A549 (cell line): ENCODE results near the gene TEX22. TPM values are rescaled to one million over a fixed set of nuclear protein-coding genes. Genes with fewer than 3 reads are reported as not detected.

ENCODE experiments used
- ATAC-seq, 2 experiments: fragments of 200-7000 bp in 1 of 2; fragments of >200 bp in 1 of 2; cut with Nextera tagmentation in 1 of 2; cut with Tn5 transposase in 1 of 2; 3 replicates each; pipeline versions ENCODE4 v1.8.0 to v1.9.1; 2018 to 2020; ENCODE audit warnings: mild to moderate bottlenecking in 1 of 2, moderate library complexity in 1 of 2
- CTCF ChIA-PET: fragments of 300-600 bp; sonication (Branson Sonifier 250); formaldehyde crosslinking; extraction: SDS; loops from one replicate; lab custom pipeline; 2021; ENCODE audit warnings: antibody characterized with exemption, inconsistent platforms; lab: Yijun Ruan, JAX
- POLR2A ChIA-PET: fragments of 350-600 bp; formaldehyde crosslinking; extraction: SDS; loops from one replicate; lab custom pipeline; 2021; ENCODE audit warnings: antibody characterized with exemption, inconsistent platforms; lab: Yijun Ruan, JAX
- DNase-seq, 2 experiments: peaks; one replicate each; pipeline versions ENCODE4 v3.0.0 to v3.0.0-alpha.2; 2011 to 2016; ENCODE audit warnings: low read depth in 1 of 2, low spot score in 1 of 2
- FAIRE-seq: peaks from 2 replicates; lab custom pipeline; 2011; peaks lifted over from hg19 to GRCh38; lab: Jason Lieb, UNC
- H3K27ac ChIP-seq, 2 experiments: fragments of >200 bp; sonication (Bioruptor Twin); formaldehyde crosslinking; 3 replicates each; pipeline ENCODE4 v1.5.1; 2016 to 2017
- H3K4me1 ChIP-seq: fragments of >200 bp; sonication (Bioruptor Twin); formaldehyde crosslinking; 3 replicates; pipeline ENCODE4 v1.6.1; 2016
- H3K4me2 ChIP-seq: fragments of >200 bp; sonication (Bioruptor Twin); formaldehyde crosslinking; 3 replicates; pipeline ENCODE4 v1.6.1; 2016
- H3K4me3 ChIP-seq: fragments of >200 bp; sonication (Bioruptor Twin); formaldehyde crosslinking; 3 replicates; pipeline ENCODE4 v1.5.1; 2016
- H3K9me3 ChIP-seq: fragments of >200 bp; sonication (Bioruptor Twin); formaldehyde crosslinking; 3 replicates; pipeline ENCODE4 v1.6.1; 2016
- CBX8 ChIP-seq: fragments of 200-600 bp; sonication (generic); IDR thresholded peaks from 2 replicates; pipeline ENCODE4 v1.6.1; 2016
- CEBPB ChIP-seq, 2 experiments: fragments of >200 bp in 1 of 2; sonication (Bioruptor Twin) in 1 of 2; formaldehyde crosslinking in 1 of 2; IDR thresholded peaks; 2 replicates each; pipeline ENCODE4 v1.6.1; 2012 to 2016
- EP300 ChIP-seq, 2 experiments: fragments of >200 bp; sonication (Bioruptor Twin); formaldehyde crosslinking; IDR thresholded peaks; 2 replicates in 1 of 2; 3 replicates in 1 of 2; pipeline ENCODE4 v1.6.1; 2016 to 2017
- FOSB ChIP-seq: fragments of 250-450 bp; sonication (Bioruptor Pico); IDR thresholded peaks from 2 replicates; pipeline ENCODE4 v1.5.0; 2020; ENCODE audit warnings: mild to moderate bottlenecking, moderate library complexity
- FOSL2 ChIP-seq, 2 experiments: fragments of 450-650 bp in 1 of 2; fragments of >200 bp in 1 of 2; sonication (Bioruptor Twin) in 1 of 2; formaldehyde crosslinking; IDR thresholded peaks; 2 replicates each; pipeline versions ENCODE4 v1.5.0 to v1.6.1; 2016 to 2020; ENCODE audit warnings: mild to moderate bottlenecking in 1 of 2, moderate library complexity in 1 of 2
- GATA3 ChIP-seq: IDR thresholded peaks from 2 replicates; pipeline ENCODE4 v1.6.1; 2012; ENCODE audit warnings: borderline replicate concordance
- HEYL ChIP-seq: fragments of 250-450 bp; sonication (Bioruptor Pico); IDR thresholded peaks from 2 replicates; pipeline ENCODE4 v1.8.0; 2021; ENCODE audit warnings: mild to moderate bottlenecking, moderate library complexity
- HOXB5 ChIP-seq: fragments of 250-450 bp; sonication (Bioruptor Pico); IDR thresholded peaks from 2 replicates; pipeline ENCODE4 v1.5.0; 2020; ENCODE audit warnings: mild to moderate bottlenecking, moderate library complexity
- KDM1A ChIP-seq: fragments of 200-600 bp; sonication (generic); IDR thresholded peaks from 2 replicates; pipeline ENCODE4 v1.6.1; 2016; ENCODE audit warnings: low read depth, mild to moderate bottlenecking
- MAX ChIP-seq: IDR thresholded peaks from 2 replicates; pipeline ENCODE4 v1.6.1; 2012
- NFE2L2 ChIP-seq: fragments of 150-350 bp; conservative IDR thresholded peaks from 2 replicates; pipeline ENCODE4 v1.6.1; 2014; ENCODE audit warnings: low read length
- POLR2AphosphoS2 ChIP-seq: conservative IDR thresholded peaks from 2 replicates; pipeline ENCODE4 v1.6.1; 2012; ENCODE audit warnings: low read length, improper control_type of control experiment, inconsistent platforms
- RAD21 ChIP-seq, 2 experiments: fragments of >200 bp in 1 of 2; sonication (Bioruptor Twin) in 1 of 2; formaldehyde crosslinking in 1 of 2; IDR thresholded peaks in 1 of 2; conservative IDR thresholded peaks in 1 of 2; 2 replicates in 1 of 2; 3 replicates in 1 of 2; pipeline ENCODE4 v1.6.1; 2012 to 2018; ENCODE audit warnings: inconsistent platforms in 1 of 2
- RARB ChIP-seq: fragments of 250-450 bp; sonication (Bioruptor Pico); IDR thresholded peaks from 2 replicates; pipeline ENCODE4 v1.8.0; 2021; ENCODE audit warnings: mild to moderate bottlenecking, moderate library complexity
- SMC3 ChIP-seq: fragments of >200 bp; sonication (Bioruptor Twin); formaldehyde crosslinking; IDR thresholded peaks from 3 replicates; pipeline ENCODE4 v1.6.1; 2018; ENCODE audit warnings: inconsistent platforms
- TFCP2L1 ChIP-seq: fragments of 250-450 bp; sonication (Bioruptor Pico); IDR thresholded peaks from 2 replicates; pipeline ENCODE4 v1.5.0; 2021; ENCODE audit warnings: mild to moderate bottlenecking
- TP53 ChIP-seq: fragments of 250-450 bp; sonication (Bioruptor Pico); IDR thresholded peaks from 2 replicates; pipeline ENCODE4 v1.5.0; 2021; ENCODE audit warnings: mild to moderate bottlenecking, moderate library complexity
- ZNF302 ChIP-seq: fragments of 250-450 bp; sonication (Bioruptor Pico); IDR thresholded peaks from 2 replicates; pipeline ENCODE4 v1.9.0; 2021; ENCODE audit warnings: inconsistent platforms, mild to moderate bottlenecking, moderate library complexity
- WGBS: methylation state at CpG from one replicate; pipeline ENCODE4 v1.1.6; 2017; ENCODE audit errors: missing lambda C conversion rate; 5-methylcytosine and 5-hydroxymethylcytosine counted together
- polyA plus RNA-seq, 4 experiments: library from polyadenylated mRNA; depleted of rRNA in 3 of 4; stranded (reverse); fragments of >200 nt; fragmentation: RNase III in 1 of 4; extraction: RNeasy Plus Mini Kit Qiagen cat#74134 plus additional on column Dnase treatment in 1 of 4; gene quantifications; 2 replicates in 3 of 4; 3 replicates in 1 of 4; pipeline ENCODE4 v1.2.3, GENCODE V29; 2011 to 2017
- TF ChIP-seq, protein P1 (sequence below): fragments of >200 bp; sonication (Bioruptor Twin); formaldehyde crosslinking; IDR thresholded peaks from 3 replicates; pipeline ENCODE4 v1.5.1; 2016
- TF ChIP-seq, protein P2 (sequence below): fragments of 450-650 bp; IDR thresholded peaks from 2 replicates; pipeline ENCODE4 v1.6.1; 2014; ENCODE audit warnings: antibody characterized with exemption

The TEX22 gene
- polyA plus RNA-seq, 2 of the 4 experiments (the other 2 are of a cell fraction), result 0.06 to 0.23 TPM

- TF ChIP-seq CEBPB (IDR thresholded peaks at IDR 0.05), result no peak
Measured at GRCh38 chr14:105388110-105388951, 10.0 kb upstream of the TEX22 start.

GRCh38 chr14:105388976-105389375 lies 9.4 kb upstream of the TEX22 start:
- Histone ChIP-seq H3K27ac (no peak overlapping the region), H3K4me1 (no peaks in the 10 kb centered on the region), H3K9me3 (no peaks in the 10 kb centered on the region), H3K4me2 (no peak overlapping the region)
- no peak for FAIRE-seq
- CTCF ChIA-PET, result interaction anchor here (0.9 to 4.1 kb wide), 5 partner anchors 9 to 93 kb away, joined by 3 to 21 read pairs (median 3); partner anchors contain the start of gene TEX22
- TF ChIP-seq HEYL (CRISPR knock-in tag) (no peak), FOSL2 (IDR thresholded peaks at IDR 0.05) (no peak), FOSL2 (CRISPR knock-in tag; IDR thresholded peaks at IDR 0.05) (no peak), FOSB (CRISPR knock-in tag) (no peak), RAD21 (conservative IDR thresholded peaks at IDR 0.05 in 1 of 2, IDR thresholded peaks at IDR 0.05 in 1 of 2) (no peak), NFE2L2 (no peak), CBX8 (no peak), HOXB5 (CRISPR knock-in tag) (no peak), RARB (CRISPR knock-in tag) (no peak), POLR2AphosphoS2 (no peak), ZNF302 (CRISPR knock-in tag) (no peak), TFCP2L1 (CRISPR knock-in tag) (no peak), KDM1A (no peak), EP300 (IDR thresholded peaks at IDR 0.05) (no peak), TP53 (CRISPR knock-in tag) (no peak), MAX (no peak), GATA3 (no peak), SMC3 (no peak)
- TF ChIP-seq, protein P1, sequence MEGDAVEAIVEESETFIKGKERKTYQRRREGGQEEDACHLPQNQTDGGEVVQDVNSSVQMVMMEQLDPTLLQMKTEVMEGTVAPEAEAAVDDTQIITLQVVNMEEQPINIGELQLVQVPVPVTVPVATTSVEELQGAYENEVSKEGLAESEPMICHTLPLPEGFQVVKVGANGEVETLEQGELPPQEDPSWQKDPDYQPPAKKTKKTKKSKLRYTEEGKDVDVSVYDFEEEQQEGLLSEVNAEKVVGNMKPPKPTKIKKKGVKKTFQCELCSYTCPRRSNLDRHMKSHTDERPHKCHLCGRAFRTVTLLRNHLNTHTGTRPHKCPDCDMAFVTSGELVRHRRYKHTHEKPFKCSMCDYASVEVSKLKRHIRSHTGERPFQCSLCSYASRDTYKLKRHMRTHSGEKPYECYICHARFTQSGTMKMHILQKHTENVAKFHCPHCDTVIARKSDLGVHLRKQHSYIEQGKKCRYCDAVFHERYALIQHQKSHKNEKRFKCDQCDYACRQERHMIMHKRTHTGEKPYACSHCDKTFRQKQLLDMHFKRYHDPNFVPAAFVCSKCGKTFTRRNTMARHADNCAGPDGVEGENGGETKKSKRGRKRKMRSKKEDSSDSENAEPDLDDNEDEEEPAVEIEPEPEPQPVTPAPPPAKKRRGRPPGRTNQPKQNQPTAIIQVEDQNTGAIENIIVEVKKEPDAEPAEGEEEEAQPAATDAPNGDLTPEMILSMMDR, result no peak
- TF ChIP-seq, protein P2, sequence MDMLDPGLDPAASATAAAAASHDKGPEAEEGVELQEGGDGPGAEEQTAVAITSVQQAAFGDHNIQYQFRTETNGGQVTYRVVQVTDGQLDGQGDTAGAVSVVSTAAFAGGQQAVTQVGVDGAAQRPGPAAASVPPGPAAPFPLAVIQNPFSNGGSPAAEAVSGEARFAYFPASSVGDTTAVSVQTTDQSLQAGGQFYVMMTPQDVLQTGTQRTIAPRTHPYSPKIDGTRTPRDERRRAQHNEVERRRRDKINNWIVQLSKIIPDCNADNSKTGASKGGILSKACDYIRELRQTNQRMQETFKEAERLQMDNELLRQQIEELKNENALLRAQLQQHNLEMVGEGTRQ, result no peak
- TF ChIP-seq, all 56 proteins: peak for 0
- POLR2A ChIA-PET, result no interaction called here
- H3K4me3 ChIP-seq, result no peak overlapping the region
- 90% methylated on average over 11 of the region's 16 CpGs for WGBS
- no peak for DNase-seq
- ATAC-seq, result 0 out of 6 replicates have a peak, but pooled peaks of 1 of the 2 experiments have one; percentile 6

More at GRCh38 chr14:105388110-105388951, 10.0 kb upstream of the TEX22 start:
- ATAC-seq (no peak; a peak in 1 of 6 replicates), FAIRE-seq (no peak), DNase-seq (no peak)
- H3K4me2 ChIP-seq, result no peak overlapping the region
- 94% methylated on average over 18 of the region's 25 CpGs for WGBS
- H3K4me3 ChIP-seq, result no peak overlapping the region
- ChIA-PET CTCF (interaction anchor here (0.9 to 1.8 kb wide), 4 partner anchors 9 to 94 kb away, joined by 3 to 4 read pairs (median 3); partner anchors contain the start of gene TEX22), POLR2A (no interaction called here)
- H3K9me3 ChIP-seq, result no peaks in the 10 kb centered on the region
- H3K27ac ChIP-seq, result no peak overlapping the region
- H3K4me1 ChIP-seq, result no peaks in the 10 kb centered on the region

- H3K4me1 ChIP-seq, result no peaks in the 10 kb centered on the region
- no peak overlapping the region for H3K4me3 ChIP-seq
- ChIA-PET CTCF (interaction anchor here (0.9 to 4.1 kb wide), 5 partner anchors 8 to 38 kb away, joined by 3 to 21 read pairs (median 3); partner anchors contain the start of gene TEX22), POLR2A (no interaction called here)
- no peak for FAIRE-seq
- no peaks in the 10 kb centered on the region for H3K9me3 ChIP-seq
- WGBS, result 100% methylated on average over 1 of the region's 12 CpGs
- H3K4me2 ChIP-seq, result no peak overlapping the region
- peak in 1 of 2 experiments; percentile 13; a peak in 1 of 6 replicates for ATAC-seq
- no peak overlapping the region for H3K27ac ChIP-seq
- no peak for DNase-seq
- no peak for TF ChIP-seq GATA3
Measured at GRCh38 chr14:105389534-105389933, 8.8 kb upstream of the TEX22 start.
